Esophagus muscularis mucosa (tissue), 4 donors: ENCODE data around the gene FRA10AC1.

Source experiments
- EP300 ChIP-seq: sonication (generic); formaldehyde crosslinking; IDR thresholded peaks from one replicate; pipeline ENCODE4 v1.6.1; 2017; ENCODE audit warnings: antibody characterized with exemption
- POLR2A ChIP-seq: fragments of 450-650 bp; IDR thresholded peaks from one replicate; pipeline ENCODE4 v1.6.1; 2017; ENCODE audit warnings: antibody characterized with exemption, moderate library complexity, mild to moderate bottlenecking, low read depth
- TF ChIP-seq, protein P1 (sequence below), 3 experiments: fragments of 200-600 bp in 2 of 3; fragments of 450-650 bp in 1 of 3; sonication (generic) in 2 of 3; IDR thresholded peaks; one replicate each; pipeline ENCODE4 v1.5.1; 2017 to 2019; ENCODE audit warnings: antibody characterized with exemption in 3 of 3, mild to moderate bottlenecking in 2 of 3, moderate library complexity in 1 of 3

GRCh38 chr10:93749218-93749799 lies 46.9 kb upstream of the FRA10AC1 start:
- TF ChIP-seq, protein P1, sequence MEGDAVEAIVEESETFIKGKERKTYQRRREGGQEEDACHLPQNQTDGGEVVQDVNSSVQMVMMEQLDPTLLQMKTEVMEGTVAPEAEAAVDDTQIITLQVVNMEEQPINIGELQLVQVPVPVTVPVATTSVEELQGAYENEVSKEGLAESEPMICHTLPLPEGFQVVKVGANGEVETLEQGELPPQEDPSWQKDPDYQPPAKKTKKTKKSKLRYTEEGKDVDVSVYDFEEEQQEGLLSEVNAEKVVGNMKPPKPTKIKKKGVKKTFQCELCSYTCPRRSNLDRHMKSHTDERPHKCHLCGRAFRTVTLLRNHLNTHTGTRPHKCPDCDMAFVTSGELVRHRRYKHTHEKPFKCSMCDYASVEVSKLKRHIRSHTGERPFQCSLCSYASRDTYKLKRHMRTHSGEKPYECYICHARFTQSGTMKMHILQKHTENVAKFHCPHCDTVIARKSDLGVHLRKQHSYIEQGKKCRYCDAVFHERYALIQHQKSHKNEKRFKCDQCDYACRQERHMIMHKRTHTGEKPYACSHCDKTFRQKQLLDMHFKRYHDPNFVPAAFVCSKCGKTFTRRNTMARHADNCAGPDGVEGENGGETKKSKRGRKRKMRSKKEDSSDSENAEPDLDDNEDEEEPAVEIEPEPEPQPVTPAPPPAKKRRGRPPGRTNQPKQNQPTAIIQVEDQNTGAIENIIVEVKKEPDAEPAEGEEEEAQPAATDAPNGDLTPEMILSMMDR (IDR thresholded peaks at IDR 0.05): no peak
- TF ChIP-seq EP300: no peak
- TF ChIP-seq POLR2A: no peak
